GM18907 (cell line): ENCODE measurements around the gene TF.
"Not testable (repeated sequence)": the region's sequence is repeated elsewhere in the genome, so short reads cannot be mapped to it uniquely, and the experiment has no call there.

Experiments used
- ATAC-seq: cut with Tn5 transposase; IDR thresholded peaks from one replicate; pipeline ENCODE4 v1.9.1; 2021; ENCODE audit warnings: mild to moderate bottlenecking, moderate library complexity; ENCODE audit not compliant: unreplicated experiment

The TF gene

GRCh38 chr3:133745981-133746711, at the start of gene TF:
TSS of gene TF (plus strand) at chr3:133746393. CDS start at chr3:133746441, 48 bp downstream.
- ATAC-seq: no peak

- no peak for ATAC-seq
These were observed 48.2 kb upstream of the TF start for GRCh38 chr3:133697960-133698359.

GRCh38 chr3:133699467-133699866, 46.7 kb upstream of the TF start:
- ATAC-seq: no peak

- ATAC-seq: no peak
These were observed 46.3 kb upstream of the TF start for GRCh38 chr3:133699903-133700302.

GRCh38 chr3:133700351-133700750, 45.8 kb upstream of the TF start:
- ATAC-seq: no peak

- ATAC-seq: no peak
These were observed 44.5 kb upstream of the TF start for GRCh38 chr3:133701435-133702358.

GRCh38 chr3:133703915-133704314, 42.3 kb upstream of the TF start:
- no peak for ATAC-seq

DNA sequence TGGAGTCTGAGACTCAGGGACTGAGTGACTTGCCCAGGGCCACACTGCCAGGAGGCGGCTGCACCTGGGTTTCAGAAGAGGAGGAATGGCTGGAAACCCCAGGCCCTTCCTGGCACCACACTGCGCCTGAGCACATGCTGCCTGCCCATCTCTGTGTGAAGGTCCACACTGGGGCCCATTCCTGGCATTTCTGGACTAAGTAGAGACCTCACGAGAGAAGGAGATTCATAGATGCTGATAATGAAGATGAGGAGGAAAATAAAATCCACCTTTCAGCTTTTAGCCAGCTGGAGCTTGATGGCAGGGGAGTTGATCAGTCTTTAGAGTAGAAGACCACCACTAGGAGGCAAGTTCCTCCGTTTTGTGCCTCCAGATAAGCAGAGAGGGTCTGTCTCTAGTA, 40.2 kb upstream of the TF start:
- no peak for ATAC-seq

DNA sequence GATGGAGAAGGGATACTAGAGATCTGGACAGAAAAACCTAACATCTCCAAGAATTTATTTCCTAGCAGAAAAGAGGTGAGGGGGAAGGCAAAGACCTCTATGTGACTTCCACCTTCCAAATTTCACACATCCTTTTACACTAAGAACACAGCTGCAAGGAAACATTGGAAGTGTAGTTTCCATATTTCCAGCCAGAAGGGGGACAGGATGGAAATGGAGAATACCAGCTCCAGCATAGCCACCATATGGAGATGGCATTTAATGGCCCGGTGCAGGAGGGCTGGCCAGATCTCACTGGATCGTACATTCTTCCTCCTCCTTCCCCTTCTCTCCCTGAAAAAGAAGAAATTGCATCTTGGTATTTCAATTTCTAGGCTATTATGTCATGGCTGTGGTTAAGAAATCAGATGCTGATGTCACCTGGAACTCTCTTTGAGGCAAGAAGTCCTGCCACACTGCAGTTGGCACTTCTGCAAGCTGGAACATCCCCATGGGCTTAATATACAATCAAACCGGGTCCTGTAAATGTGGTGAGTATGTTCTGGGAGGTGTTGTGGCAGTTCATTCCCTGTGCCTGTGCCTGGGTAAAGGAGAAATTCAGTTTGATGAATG, 36.9 kb upstream of the TF start:
- ATAC-seq: no peak

DNA sequence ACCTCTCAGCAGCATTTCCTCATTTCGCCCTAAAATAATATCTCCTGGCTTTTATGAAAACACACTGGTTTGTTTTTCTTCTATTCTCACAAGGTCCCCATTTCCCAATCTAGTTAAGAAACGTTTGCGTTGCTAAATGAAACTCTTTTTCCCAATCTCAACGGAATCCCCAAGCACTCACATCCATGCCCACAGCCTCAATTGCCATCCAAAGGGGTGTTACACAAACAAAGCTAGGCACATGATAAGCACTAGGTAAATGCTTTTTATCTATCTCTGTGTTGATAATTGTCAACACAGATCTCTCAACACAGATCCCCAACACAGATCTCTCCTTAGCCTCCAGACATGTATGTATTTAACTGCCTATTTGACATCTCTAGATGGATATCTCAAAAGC, 35.2 kb upstream of the TF start:
- no peak for ATAC-seq

DNA sequence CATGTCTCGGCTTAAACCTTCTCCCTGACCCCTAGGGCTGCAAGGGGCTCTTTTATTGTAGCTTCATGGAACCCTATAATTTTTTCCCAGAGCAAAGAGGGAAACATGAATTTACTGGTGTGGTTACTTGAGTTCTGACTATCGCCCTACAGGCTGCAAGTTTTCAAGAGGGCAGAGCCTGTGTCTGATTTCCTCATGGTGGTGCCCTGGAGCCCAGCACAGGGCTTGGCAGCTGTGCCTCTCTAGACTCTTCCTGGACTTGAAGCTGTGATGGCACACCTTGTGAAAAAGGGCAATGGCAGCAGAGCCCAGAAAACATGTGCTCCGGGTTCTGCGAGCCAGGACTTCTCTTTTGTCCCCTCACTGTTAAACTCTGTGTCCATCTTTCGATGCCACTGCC, 34.2 kb upstream of the TF start:
- ATAC-seq: no peak

DNA sequence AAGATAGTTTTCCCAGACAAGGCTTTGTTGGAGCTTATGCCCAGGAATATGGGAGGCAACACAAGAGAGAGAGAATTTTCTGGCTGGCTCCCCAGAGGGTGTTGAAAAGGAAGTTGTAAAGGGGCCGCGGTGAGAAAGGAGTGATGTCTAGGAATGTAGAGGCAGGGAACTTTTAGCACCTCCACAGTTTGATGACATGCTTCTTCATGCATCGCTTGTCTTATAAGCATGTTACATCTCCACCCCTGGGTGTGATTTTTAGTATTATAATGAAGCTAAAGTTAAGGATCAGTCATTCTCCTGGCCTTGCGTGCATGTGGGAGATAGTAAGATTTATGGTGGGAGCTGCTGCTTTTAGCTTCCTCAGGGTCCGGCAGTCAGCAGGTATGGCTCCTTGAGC, 32.8 kb upstream of the TF start:
- no peak for ATAC-seq

DNA sequence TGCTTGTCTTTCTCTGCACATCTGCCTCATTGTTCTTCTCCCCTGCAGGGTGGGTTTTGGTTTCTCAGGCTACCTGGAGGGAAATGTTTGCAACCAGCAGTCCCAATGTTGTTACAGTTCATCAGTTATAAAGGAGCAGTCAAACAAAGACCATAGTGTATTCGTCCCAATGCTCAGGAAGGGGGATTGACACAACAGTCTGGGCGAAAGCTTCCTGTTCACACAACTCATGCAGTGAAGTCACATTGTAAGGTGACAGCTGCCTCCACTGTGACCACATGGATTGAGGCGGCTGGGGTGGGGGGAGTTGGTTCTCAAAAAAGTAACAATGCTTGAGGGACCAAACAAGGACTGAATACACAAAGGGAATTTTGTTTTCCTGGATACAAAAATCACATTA, 28.8 kb upstream of the TF start:
- no peak for ATAC-seq

DNA sequence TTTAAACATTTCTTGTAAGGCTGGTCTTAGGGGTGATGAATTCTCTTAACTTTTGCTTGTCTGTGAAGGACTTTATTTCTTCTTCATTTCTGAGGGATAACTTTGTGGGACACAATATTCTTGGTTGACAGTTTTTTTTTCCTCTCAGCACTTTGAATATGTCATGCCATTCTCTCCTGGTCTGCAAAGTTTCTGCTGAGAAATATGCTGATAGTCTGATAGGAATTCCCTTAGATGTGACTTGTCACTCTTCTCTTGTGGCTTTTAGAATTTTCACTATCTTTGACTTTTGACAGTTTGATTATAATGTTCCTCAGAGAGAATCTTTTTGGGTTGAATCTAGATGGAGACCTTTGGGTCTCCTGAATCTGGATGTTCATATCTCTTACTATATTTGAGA, 23.3 kb upstream of the TF start:
- no peak for ATAC-seq

GRCh38 chr3:133730993-133731392, 15.2 kb upstream of the TF start:
- no peak for ATAC-seq

- not testable (repeated sequence) for ATAC-seq
These were observed 14.0 kb upstream of the TF start for GRCh38 chr3:133732231-133732630.

GRCh38 chr3:133733226-133733625, 13.0 kb upstream of the TF start:
- ATAC-seq: no peak

- ATAC-seq: no peak
These were observed 11.9 kb upstream of the TF start for GRCh38 chr3:133734305-133734704.

DNA sequence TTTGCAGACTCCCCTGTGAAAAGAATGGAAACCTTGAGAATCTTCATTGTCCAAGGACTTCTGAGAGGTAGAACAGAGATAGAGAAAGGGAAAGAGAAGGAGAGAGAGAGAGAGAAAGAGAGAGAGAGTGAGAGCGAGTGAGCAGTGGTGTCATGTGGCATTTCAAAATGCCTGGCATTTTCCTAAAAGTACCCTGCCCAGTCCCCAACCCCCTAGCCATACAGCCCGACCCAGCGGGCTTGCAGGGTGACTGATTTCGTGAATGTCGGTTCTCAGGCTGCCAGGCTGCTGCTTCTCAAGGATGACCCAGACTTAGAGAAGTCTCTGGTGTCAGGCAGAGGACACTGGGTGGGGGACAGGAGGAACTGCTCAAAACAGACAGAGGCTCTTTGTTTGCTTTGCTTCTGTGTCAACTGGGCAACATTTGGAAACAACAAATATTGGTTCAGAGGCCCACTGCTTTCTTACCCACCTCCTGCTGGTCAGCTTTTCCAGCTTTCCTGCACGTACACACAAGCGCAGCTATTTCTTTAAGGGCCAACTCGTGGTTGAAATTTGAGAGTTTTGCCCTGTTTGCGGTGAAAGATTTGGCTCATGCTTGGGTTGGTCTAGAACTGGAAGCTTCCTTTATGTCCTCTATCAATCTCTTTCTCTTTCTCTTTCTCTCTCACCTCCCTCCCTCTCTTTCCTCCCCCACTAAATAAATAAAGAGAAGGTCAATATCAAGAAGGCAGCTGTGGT, 3.7 kb upstream of the TF start:
- no peak for ATAC-seq

DNA sequence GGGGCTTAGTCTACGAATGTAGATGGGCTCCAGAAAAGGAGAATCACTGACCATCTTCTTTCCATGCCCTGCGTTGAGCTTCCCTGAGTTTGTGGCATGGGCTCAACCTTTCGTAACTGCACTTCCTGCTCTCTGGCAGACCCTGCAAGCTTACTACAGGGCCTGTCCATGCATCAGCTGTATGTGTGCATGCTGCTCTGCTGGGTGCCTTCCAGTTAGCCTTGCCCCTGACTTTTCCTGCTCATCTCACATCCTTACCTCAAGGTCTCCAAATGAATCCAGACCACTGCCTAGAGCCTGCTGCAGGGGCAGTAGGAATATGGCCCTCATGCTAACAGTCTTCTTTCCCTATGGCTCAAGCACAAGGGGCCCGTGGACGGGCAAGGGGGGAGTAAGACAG, 2.0 kb upstream of the TF start:
- no peak for ATAC-seq

- ATAC-seq: no peak
These were observed 1.1 kb upstream of the TF start for GRCh38 chr3:133745108-133745507.
